ENCODE measurements around the gene TGFB1. TPM values are rescaled to one million over a fixed set of nuclear protein-coding genes. Genes with fewer than 3 reads are reported as not detected.
A peak's percentile ranks its signal among the peaks of the same experiment; 100 is the strongest.

Gene TGFB1
- polyA plus RNA-seq, 1 donor from 2014 or later = not detected

DNA sequence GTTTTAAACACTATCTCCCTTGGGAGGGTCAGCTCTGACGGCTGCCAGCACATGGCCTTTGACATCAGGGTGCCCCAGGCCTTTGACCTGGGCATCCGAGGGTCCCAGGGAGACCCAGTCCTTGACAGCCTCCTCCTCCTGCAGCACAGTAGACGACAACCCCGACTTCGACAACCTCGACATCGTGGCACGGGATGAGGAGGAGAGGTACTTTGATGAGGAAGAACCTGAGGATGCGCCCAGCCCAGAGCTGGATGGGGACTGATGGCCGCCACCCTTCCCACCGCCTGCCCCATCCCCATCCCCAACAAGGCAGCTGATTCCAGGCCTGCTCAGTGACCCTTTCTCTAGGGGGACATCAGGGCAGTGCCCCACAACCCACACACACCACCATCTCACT, 31.3 kb downstream of the TGFB1 start:
- no peaks in the 10 kb centered on the region for H3K9me2 ChIP-seq (ENCODE audit: insufficient read depth, low read length)
- H3K4me2 ChIP-seq (ENCODE audit: low read length) = no peak overlapping the region
- no peaks in the 10 kb centered on the region for H3K36me3 ChIP-seq (ENCODE audit: insufficient read depth, low read length)

DNA sequence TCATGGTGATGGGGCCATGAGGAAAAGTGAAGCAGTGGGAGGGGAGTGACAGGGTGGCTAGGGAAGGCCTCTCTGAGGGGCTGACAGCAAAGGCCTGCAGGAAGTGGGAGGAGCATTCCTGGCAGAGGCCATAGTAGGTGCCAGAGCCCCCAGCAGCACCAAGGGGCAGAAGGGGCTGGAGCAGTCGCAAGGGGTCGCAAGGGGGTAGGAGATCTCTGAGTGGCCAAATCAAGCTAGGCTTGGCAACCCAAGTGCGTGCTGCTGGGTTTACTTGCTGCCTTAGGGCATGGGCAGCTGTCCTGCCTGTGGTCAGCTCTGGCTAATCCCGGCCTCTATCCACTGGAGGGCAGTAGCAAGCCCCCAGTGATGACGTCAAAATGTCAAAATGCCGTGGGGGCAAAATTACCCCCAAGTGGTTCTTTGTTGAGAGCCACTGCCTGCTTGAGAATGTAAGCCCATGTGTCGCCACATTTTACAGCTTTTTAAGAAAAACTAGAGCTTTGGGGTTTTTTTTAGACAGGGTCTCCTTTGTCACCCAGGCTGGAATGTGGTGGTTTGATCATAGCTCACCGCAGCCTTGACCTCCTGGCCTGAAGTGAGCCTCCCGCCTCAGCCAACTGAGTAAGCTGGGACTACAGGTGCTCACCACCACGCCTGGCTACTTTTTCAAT, 32.0 kb downstream of the TGFB1 start:
- no peak overlapping the region for H3K4me3 ChIP-seq (ENCODE audit: low read length)
- no peaks in the 10 kb centered on the region for H3F3A ChIP-seq (ENCODE audit: insufficient read depth, low read length, poor library complexity, severe bottlenecking)
- H3K27me3 ChIP-seq (ENCODE audit: insufficient read depth, low read depth, low read length) = no peaks in the 10 kb centered on the region
- H3K27ac ChIP-seq (ENCODE audit: low read length) = no peak overlapping the region
- H3K36me3 ChIP-seq (ENCODE audit: insufficient read depth, low read length) = peaks cover 3% of the 10 kb centered on the region
- no peak overlapping the region for H3K4me2 ChIP-seq (ENCODE audit: low read length)
- no peaks in the 10 kb centered on the region for H3K79me2 ChIP-seq (replicated peaks; ENCODE audit: insufficient read depth, low read length)
- TF ChIP-seq MXI1 (conservative IDR thresholded peaks at IDR 0.05; ENCODE audit: poor library complexity, severe bottlenecking) = no peak
- TF ChIP-seq, protein P1, sequence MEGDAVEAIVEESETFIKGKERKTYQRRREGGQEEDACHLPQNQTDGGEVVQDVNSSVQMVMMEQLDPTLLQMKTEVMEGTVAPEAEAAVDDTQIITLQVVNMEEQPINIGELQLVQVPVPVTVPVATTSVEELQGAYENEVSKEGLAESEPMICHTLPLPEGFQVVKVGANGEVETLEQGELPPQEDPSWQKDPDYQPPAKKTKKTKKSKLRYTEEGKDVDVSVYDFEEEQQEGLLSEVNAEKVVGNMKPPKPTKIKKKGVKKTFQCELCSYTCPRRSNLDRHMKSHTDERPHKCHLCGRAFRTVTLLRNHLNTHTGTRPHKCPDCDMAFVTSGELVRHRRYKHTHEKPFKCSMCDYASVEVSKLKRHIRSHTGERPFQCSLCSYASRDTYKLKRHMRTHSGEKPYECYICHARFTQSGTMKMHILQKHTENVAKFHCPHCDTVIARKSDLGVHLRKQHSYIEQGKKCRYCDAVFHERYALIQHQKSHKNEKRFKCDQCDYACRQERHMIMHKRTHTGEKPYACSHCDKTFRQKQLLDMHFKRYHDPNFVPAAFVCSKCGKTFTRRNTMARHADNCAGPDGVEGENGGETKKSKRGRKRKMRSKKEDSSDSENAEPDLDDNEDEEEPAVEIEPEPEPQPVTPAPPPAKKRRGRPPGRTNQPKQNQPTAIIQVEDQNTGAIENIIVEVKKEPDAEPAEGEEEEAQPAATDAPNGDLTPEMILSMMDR (IDR thresholded peaks at IDR 0.05; ENCODE audit: poor library complexity, severe bottlenecking) = peak; percentile 39
- H3K9ac ChIP-seq (ENCODE audit: low read length) = no peak overlapping the region
- no peaks in the 10 kb centered on the region for H3K9me3 ChIP-seq (ENCODE audit: low read length)
- H2AFZ ChIP-seq (ENCODE audit: low read depth, low read length) = no peak overlapping the region
- H4K20me1 ChIP-seq (ENCODE audit: insufficient read depth) = no peaks in the 10 kb centered on the region
- no peaks in the 10 kb centered on the region for H3K9me2 ChIP-seq (ENCODE audit: insufficient read depth, low read length)

More for the DNA sequence above, 31.3 kb downstream of the TGFB1 start:
- H3K4me3 ChIP-seq (ENCODE audit: low read length) = no peak overlapping the region
- H3K27me3 ChIP-seq (ENCODE audit: insufficient read depth, low read depth, low read length) = no peaks in the 10 kb centered on the region
- TF ChIP-seq TAF1 (IDR thresholded peaks at IDR 0.05; ENCODE audit: low read depth) (no peak), POLR2AphosphoS5 (IDR thresholded peaks at IDR 0.05) (no peak), SMC3 (conservative IDR thresholded peaks at IDR 0.05; ENCODE audit: poor library complexity) (no peak), MXI1 (conservative IDR thresholded peaks at IDR 0.05; ENCODE audit: poor library complexity, severe bottlenecking) (no peak), RAD21 (conservative IDR thresholded peaks at IDR 0.05) (no peak), EZH2 (IDR thresholded peaks at IDR 0.05; ENCODE audit: borderline replicate concordance, insufficient read depth, low read length, poor library complexity, severe bottlenecking) (no peak), EP300 (conservative IDR thresholded peaks at IDR 0.05; ENCODE audit: poor library complexity, severe bottlenecking) (no peak)
- TF ChIP-seq, protein P2, sequence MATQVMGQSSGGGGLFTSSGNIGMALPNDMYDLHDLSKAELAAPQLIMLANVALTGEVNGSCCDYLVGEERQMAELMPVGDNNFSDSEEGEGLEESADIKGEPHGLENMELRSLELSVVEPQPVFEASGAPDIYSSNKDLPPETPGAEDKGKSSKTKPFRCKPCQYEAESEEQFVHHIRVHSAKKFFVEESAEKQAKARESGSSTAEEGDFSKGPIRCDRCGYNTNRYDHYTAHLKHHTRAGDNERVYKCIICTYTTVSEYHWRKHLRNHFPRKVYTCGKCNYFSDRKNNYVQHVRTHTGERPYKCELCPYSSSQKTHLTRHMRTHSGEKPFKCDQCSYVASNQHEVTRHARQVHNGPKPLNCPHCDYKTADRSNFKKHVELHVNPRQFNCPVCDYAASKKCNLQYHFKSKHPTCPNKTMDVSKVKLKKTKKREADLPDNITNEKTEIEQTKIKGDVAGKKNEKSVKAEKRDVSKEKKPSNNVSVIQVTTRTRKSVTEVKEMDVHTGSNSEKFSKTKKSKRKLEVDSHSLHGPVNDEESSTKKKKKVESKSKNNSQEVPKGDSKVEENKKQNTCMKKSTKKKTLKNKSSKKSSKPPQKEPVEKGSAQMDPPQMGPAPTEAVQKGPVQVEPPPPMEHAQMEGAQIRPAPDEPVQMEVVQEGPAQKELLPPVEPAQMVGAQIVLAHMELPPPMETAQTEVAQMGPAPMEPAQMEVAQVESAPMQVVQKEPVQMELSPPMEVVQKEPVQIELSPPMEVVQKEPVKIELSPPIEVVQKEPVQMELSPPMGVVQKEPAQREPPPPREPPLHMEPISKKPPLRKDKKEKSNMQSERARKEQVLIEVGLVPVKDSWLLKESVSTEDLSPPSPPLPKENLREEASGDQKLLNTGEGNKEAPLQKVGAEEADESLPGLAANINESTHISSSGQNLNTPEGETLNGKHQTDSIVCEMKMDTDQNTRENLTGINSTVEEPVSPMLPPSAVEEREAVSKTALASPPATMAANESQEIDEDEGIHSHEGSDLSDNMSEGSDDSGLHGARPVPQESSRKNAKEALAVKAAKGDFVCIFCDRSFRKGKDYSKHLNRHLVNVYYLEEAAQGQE (IDR thresholded peaks at IDR 0.05; ENCODE audit: borderline replicate concordance) = no peak
- TF ChIP-seq, protein P1 (IDR thresholded peaks at IDR 0.05; ENCODE audit: poor library complexity, severe bottlenecking) = no peak
- no peaks in the 10 kb centered on the region for H3F3A ChIP-seq (ENCODE audit: insufficient read depth, low read length, poor library complexity, severe bottlenecking)
- H3K9ac ChIP-seq (ENCODE audit: low read length) = no peak overlapping the region
- no peak overlapping the region for H3K27ac ChIP-seq (ENCODE audit: low read length)
- H4K20me1 ChIP-seq (ENCODE audit: insufficient read depth) = no peaks in the 10 kb centered on the region
- no peaks in the 10 kb centered on the region for H3K9me3 ChIP-seq (ENCODE audit: low read length)
- H3K79me2 ChIP-seq (replicated peaks; ENCODE audit: insufficient read depth, low read length) = no peaks in the 10 kb centered on the region
- H2AFZ ChIP-seq (ENCODE audit: low read depth, low read length) = no peak overlapping the region

Data from neural cell (in vitro differentiated cells).